HAP-1 (cell line): ENCODE results near the gene RASA3.

Source experiments
- DNase-seq, 2 experiments: peaks; one replicate each; pipeline ENCODE4 v3.0.0-alpha.2; 2016 to 2020; ENCODE audit warnings: low spot score in 2 of 2
- H3K27me3 ChIP-seq: fragments of 250-450 bp; sonication (Bioruptor Pico); 2 replicates; pipeline ENCODE4 v1.5.1; 2020; ENCODE audit warnings: low read depth, mild to moderate bottlenecking, moderate library complexity
- H3K36me3 ChIP-seq: fragments of 250-450 bp; sonication (Bioruptor Pico); replicated peaks from 2 replicates; pipeline ENCODE4 v1.5.1; 2020; ENCODE audit warnings: mild to moderate bottlenecking
- H3K4me1 ChIP-seq: fragments of 250-450 bp; sonication (Bioruptor Pico); 2 replicates; pipeline ENCODE4 v1.5.1; 2020; ENCODE audit warnings: mild to moderate bottlenecking
- H3K4me3 ChIP-seq: fragments of 250-450 bp; sonication (Bioruptor Pico); 2 replicates; pipeline ENCODE4 v1.5.1; 2020; ENCODE audit warnings: mild to moderate bottlenecking, moderate library complexity
- H3K9me3 ChIP-seq: fragments of 250-450 bp; sonication (Bioruptor Pico); 2 replicates; pipeline ENCODE4 v1.5.1; 2020; ENCODE audit warnings: mild to moderate bottlenecking, moderate library complexity
- in situ Hi-C: fragments of 300-500 bp; cut with MboI; formaldehyde crosslinking; loops from 3 replicates; pipeline ENCODE4 v1.14.3; 2020; ENCODE audit warnings: low sequenced_read_pairs, inconsistent platforms, mixed read lengths

RASA3 gene

GRCh38 chr13:114050536-114051450, 81.6 kb downstream of the RASA3 start:
- no peaks in the 10 kb centered on the region for H3K27me3 ChIP-seq
- no peak for DNase-seq
- no peak overlapping the region for H3K4me3 ChIP-seq
- no peaks in the 10 kb centered on the region for H3K4me1 ChIP-seq
- in situ Hi-C loops = no loop called here
- H3K9me3 ChIP-seq = no peaks in the 10 kb centered on the region
- no peaks in the 10 kb centered on the region for H3K36me3 ChIP-seq

GRCh38 chr13:114049626-114050101, 82.8 kb downstream of the RASA3 start:
- in situ Hi-C loops = no loop called here
- Histone ChIP-seq H3K4me1 (no peaks in the 10 kb centered on the region), H3K36me3 (no peaks in the 10 kb centered on the region), H3K9me3 (no peaks in the 10 kb centered on the region), H3K4me3 (no peak overlapping the region), H3K27me3 (no peaks in the 10 kb centered on the region)
- no peak for DNase-seq

GRCh38 chr13:114049026-114049425, 83.4 kb downstream of the RASA3 start:
- in situ Hi-C loops = no loop called here

GRCh38 chr13:114048443-114048842, 84.0 kb downstream of the RASA3 start:
- Histone ChIP-seq H3K27me3 (no peaks in the 10 kb centered on the region), H3K4me3 (no peak overlapping the region), H3K4me1 (no peaks in the 10 kb centered on the region), H3K9me3 (no peaks in the 10 kb centered on the region), H3K36me3 (no peaks in the 10 kb centered on the region)
- in situ Hi-C loops = no loop called here
- DNase-seq = no peak

More at GRCh38 chr13:114049026-114049425, 83.4 kb downstream of the RASA3 start:
- DNase-seq = no peak
- no peaks in the 10 kb centered on the region for H3K4me1 ChIP-seq
- no peak overlapping the region for H3K4me3 ChIP-seq
- H3K36me3 ChIP-seq = no peaks in the 10 kb centered on the region
- H3K27me3 ChIP-seq = no peaks in the 10 kb centered on the region
- no peaks in the 10 kb centered on the region for H3K9me3 ChIP-seq

- Histone ChIP-seq H3K36me3 (no peaks in the 10 kb centered on the region), H3K9me3 (no peaks in the 10 kb centered on the region), H3K4me1 (no peaks in the 10 kb centered on the region), H3K27me3 (no peaks in the 10 kb centered on the region), H3K4me3 (no peak overlapping the region)
- DNase-seq = no peak
- in situ Hi-C loops = no loop called here
Measured at GRCh38 chr13:114047358-114047881, 85.0 kb downstream of the RASA3 start.

- H3K36me3 ChIP-seq = no peaks in the 10 kb centered on the region
- no peaks in the 10 kb centered on the region for H3K4me1 ChIP-seq
- in situ Hi-C loops = no loop called here
- H3K27me3 ChIP-seq = no peaks in the 10 kb centered on the region
- H3K4me3 ChIP-seq = no peak overlapping the region
- DNase-seq = no peak
- no peaks in the 10 kb centered on the region for H3K9me3 ChIP-seq
Measured at GRCh38 chr13:114046431-114046975, 85.9 kb downstream of the RASA3 start.

GRCh38 chr13:114045113-114045735, 87.2 kb downstream of the RASA3 start:
- H3K4me1 ChIP-seq = no peaks in the 10 kb centered on the region
- no peaks in the 10 kb centered on the region for H3K9me3 ChIP-seq
- DNase-seq = no peak
- H3K27me3 ChIP-seq = no peaks in the 10 kb centered on the region
- H3K36me3 ChIP-seq = no peaks in the 10 kb centered on the region
- H3K4me3 ChIP-seq = no peak overlapping the region
- in situ Hi-C loops = no loop called here

GRCh38 chr13:114044486-114044885, 87.9 kb downstream of the RASA3 start:
- Histone ChIP-seq H3K4me1 (no peaks in the 10 kb centered on the region), H3K36me3 (no peaks in the 10 kb centered on the region), H3K27me3 (no peaks in the 10 kb centered on the region), H3K4me3 (no peak overlapping the region), H3K9me3 (no peaks in the 10 kb centered on the region)
- DNase-seq = no peak
- in situ Hi-C loops = no loop called here

- in situ Hi-C loops = no loop called here
- Histone ChIP-seq H3K36me3 (no peaks in the 10 kb centered on the region), H3K4me1 (no peaks in the 10 kb centered on the region), H3K4me3 (no peak overlapping the region), H3K9me3 (no peaks in the 10 kb centered on the region), H3K27me3 (no peaks in the 10 kb centered on the region)
- DNase-seq = peak in 1 of 2 experiments; percentile 28
Measured at GRCh38 chr13:114043421-114044053, 88.9 kb downstream of the RASA3 start.

- H3K36me3 ChIP-seq = no peaks in the 10 kb centered on the region
- no peak for DNase-seq
- no peaks in the 10 kb centered on the region for H3K4me1 ChIP-seq
- H3K4me3 ChIP-seq = no peak overlapping the region
- in situ Hi-C loops = no loop called here
- H3K27me3 ChIP-seq = no peaks in the 10 kb centered on the region
- no peaks in the 10 kb centered on the region for H3K9me3 ChIP-seq
Measured at GRCh38 chr13:114042066-114042815, 90.2 kb downstream of the RASA3 start.

- Histone ChIP-seq H3K4me3 (no peak overlapping the region), H3K9me3 (no peaks in the 10 kb centered on the region), H3K27me3 (no peaks in the 10 kb centered on the region), H3K4me1 (no peaks in the 10 kb centered on the region), H3K36me3 (no peaks in the 10 kb centered on the region)
- DNase-seq = no peak
- in situ Hi-C loops = no loop called here
Measured at GRCh38 chr13:114041493-114041892, 90.9 kb downstream of the RASA3 start.

GRCh38 chr13:114039471-114040141, 92.8 kb downstream of the RASA3 start:
- Histone ChIP-seq H3K4me1 (no peaks in the 10 kb centered on the region), H3K36me3 (no peaks in the 10 kb centered on the region), H3K27me3 (no peaks in the 10 kb centered on the region), H3K4me3 (no peak overlapping the region), H3K9me3 (no peaks in the 10 kb centered on the region)
- in situ Hi-C loops = no loop called here
- no peak for DNase-seq

- in situ Hi-C loops = no loop called here
Measured at GRCh38 chr13:114038900-114039299, 93.5 kb downstream of the RASA3 start.

More at GRCh38 chr13:114038900-114039299, 93.5 kb downstream of the RASA3 start:
- no peaks in the 10 kb centered on the region for H3K9me3 ChIP-seq
- H3K27me3 ChIP-seq = no peaks in the 10 kb centered on the region
- no peak for DNase-seq
- H3K4me3 ChIP-seq = no peak overlapping the region
- H3K36me3 ChIP-seq = no peaks in the 10 kb centered on the region
- H3K4me1 ChIP-seq = no peaks in the 10 kb centered on the region
